IPS-11a (cell line): ENCODE measurements around the gene TBC1D9.

Experiments used
- H3K4me3 ChIP-seq: one replicate; pipeline ENCODE4 v1.5.1; 2013; ENCODE audit warnings: low read depth, low read length, control low read depth

TBC1D9 gene

GRCh38 chr4:140725556-140725955 is 30.6 kb downstream of the TBC1D9 start:
- no peak overlapping the region for H3K4me3 ChIP-seq

DNA sequence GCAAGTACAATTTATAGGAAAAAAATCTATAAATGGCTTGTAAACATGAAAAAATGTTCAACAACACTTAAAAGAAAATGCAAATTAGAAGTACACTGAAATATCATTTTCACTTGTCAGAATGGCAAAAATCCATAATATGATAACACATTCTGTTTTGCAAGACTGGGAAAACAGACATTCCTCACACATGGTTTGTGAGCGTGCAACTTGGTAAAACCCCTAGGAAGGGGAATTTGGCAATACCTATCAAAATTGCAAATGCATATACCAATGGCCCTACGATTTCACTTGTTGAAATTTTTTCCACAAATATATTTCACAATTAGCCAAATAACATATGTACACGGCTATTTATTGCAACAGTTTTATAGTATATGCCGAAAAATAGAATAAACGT is 31.4 kb downstream of the TBC1D9 start:
- H3K4me3 ChIP-seq, result no peak overlapping the region

GRCh38 chr4:140720387-140721304 is 35.5 kb downstream of the TBC1D9 start:
- no peak overlapping the region for H3K4me3 ChIP-seq

GRCh38 chr4:140719686-140720085 is 36.5 kb downstream of the TBC1D9 start:
- H3K4me3 ChIP-seq, result no peak overlapping the region

DNA sequence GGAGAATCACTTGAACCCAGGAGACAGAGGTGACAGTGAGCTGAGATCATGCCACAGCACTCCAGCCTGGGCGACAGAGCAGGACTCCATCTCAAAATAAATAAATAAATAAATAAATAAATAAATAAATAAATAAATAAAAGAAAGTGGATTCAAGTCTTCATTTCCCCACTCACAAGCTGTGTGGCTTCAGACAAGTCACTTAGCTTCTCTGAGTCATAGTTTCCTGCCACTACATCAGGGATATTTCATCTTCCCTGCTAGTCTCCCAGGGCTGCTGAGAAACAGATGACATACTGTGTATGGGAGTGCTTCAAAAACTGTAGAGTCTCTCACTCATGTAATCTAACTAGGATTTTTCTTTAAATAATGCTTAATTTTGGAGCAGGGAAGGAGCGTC is 37.2 kb downstream of the TBC1D9 start:
- no peak overlapping the region for H3K4me3 ChIP-seq

GRCh38 chr4:140718241-140718952 is 37.8 kb downstream of the TBC1D9 start:
- H3K4me3 ChIP-seq, result no peak overlapping the region

GRCh38 chr4:140717313-140717712 is 38.9 kb downstream of the TBC1D9 start:
- H3K4me3 ChIP-seq, result no peak overlapping the region

DNA sequence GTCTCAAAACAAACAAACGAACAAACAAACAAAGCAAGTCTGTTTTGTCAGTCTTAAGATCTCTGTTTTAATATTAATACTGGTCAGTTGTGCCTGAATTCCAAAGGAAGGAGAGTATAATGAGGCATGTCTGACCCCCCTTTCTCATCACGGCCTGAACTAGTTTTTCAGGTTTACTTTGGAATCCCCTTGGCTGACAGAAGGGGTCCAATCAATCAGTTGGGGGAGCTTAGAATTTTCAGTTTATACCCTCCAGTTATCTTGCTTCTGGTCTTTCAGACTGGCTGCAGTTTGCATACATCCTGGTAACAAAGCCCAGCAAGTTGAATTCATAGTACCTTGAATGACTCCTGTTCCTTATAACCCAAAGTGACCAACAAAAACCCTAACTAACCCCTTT is 41.1 kb downstream of the TBC1D9 start:
- H3K4me3 ChIP-seq, result no peak overlapping the region

GRCh38 chr4:140711910-140712309 is 44.3 kb downstream of the TBC1D9 start:
- H3K4me3 ChIP-seq, result no peak overlapping the region

- no peak overlapping the region for H3K4me3 ChIP-seq
These were observed 45.1 kb downstream of the TBC1D9 start for GRCh38 chr4:140710908-140711622.

- no peak overlapping the region for H3K4me3 ChIP-seq
These were observed 48.9 kb downstream of the TBC1D9 start for GRCh38 chr4:140707325-140707724.

- H3K4me3 ChIP-seq, result no peak overlapping the region
These were observed 49.5 kb downstream of the TBC1D9 start for GRCh38 chr4:140706665-140707064.

- H3K4me3 ChIP-seq, result no peak overlapping the region
These were observed 49.9 kb downstream of the TBC1D9 start for GRCh38 chr4:140706276-140706625.

- no peak overlapping the region for H3K4me3 ChIP-seq
These were observed 50.4 kb downstream of the TBC1D9 start for GRCh38 chr4:140705625-140706275.

DNA sequence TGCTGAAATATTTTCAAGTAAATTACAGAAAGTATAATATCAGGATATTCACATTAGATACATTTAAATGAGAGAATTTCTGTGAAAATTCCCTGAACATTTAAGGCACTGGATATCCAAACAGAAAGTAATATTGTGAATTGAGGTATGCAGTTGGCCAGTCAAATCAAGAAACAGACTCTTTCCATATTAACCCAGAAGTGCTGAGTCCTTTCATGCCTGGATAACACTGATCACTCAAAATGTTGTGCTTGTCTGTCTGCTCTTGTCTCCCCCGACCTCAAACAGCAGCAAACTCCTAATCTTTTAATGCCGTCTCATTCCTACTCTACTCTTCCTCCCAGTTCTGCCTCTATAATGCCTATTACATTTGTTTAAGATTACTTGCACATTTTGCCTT is 51.2 kb downstream of the TBC1D9 start:
- no peak overlapping the region for H3K4me3 ChIP-seq

GRCh38 chr4:140704392-140704960 is 51.7 kb downstream of the TBC1D9 start:
- no peak overlapping the region for H3K4me3 ChIP-seq

- H3K4me3 ChIP-seq, result no peak overlapping the region
These were observed 52.7 kb downstream of the TBC1D9 start for GRCh38 chr4:140703463-140703862.

- no peak overlapping the region for H3K4me3 ChIP-seq
These were observed 54.0 kb downstream of the TBC1D9 start for GRCh38 chr4:140702096-140702757.

DNA sequence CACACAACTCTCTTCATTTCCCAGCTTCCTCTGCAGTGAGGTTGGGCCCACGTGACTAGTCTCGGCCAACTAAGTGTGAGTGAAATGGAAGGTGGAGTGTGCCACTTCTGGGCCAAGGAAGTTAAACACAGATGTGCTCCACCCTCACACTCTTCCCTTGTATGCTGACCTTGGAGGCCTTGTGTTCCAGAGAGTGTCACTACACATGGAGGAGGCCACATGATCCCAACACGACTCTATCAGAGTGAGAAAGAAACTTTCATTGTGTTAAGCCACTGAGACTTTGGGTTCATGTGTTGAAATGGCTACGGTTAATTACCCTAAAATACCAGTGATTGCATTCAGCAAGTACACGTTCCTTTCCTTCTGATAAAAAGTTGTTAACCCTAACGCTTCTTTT is 55.1 kb downstream of the TBC1D9 start:
- H3K4me3 ChIP-seq, result no peak overlapping the region
